GM12891 (cell line): ENCODE data around the gene DESI1.

Experiments
- POLR2A ChIP-seq: IDR thresholded peaks from 2 replicates; pipeline ENCODE4 v1.6.1; 2011; ENCODE audit warnings: low read depth, low read length, control low read depth
- POLR2AphosphoS5 ChIP-seq: IDR thresholded peaks from 2 replicates; pipeline ENCODE4 v1.6.1; 2011; ENCODE audit warnings: low read depth, low read length, control low read depth
- TAF1 ChIP-seq: IDR thresholded peaks from 2 replicates; pipeline ENCODE4 v1.6.1; 2011; ENCODE audit warnings: low read depth, low read length, control low read depth

DNA sequence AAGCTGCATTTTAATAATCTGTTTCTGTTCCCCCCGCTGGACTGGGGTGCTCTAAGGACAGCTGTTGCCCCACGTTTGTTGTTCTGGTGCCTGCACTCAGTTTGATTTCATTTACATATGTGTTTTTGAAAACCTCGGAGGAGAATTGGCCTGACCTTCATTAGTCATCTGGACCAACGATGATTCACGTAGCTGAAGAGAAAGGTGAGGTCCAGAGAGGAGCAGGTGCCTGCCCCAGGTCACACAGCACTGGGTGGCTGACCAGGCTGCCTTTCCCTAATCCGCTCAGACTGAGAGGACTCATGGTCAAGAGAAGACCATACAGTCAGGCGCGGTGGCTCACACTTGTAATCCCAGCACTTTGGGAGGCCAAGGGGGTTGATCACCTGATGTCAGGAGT is 56.3 kb downstream of the DESI1 start:
- TF ChIP-seq TAF1 = no peak
- TF ChIP-seq POLR2A = no peak
- TF ChIP-seq POLR2AphosphoS5 = no peak
